ENCODE measurements around the gene ITIH1. TPM values are rescaled to one million over a fixed set of nuclear protein-coding genes. Genes with fewer than 3 reads are reported as not detected.

The ITIH1 gene
- polyA plus RNA-seq, 1 donor from 2014 or later, result not detected

GRCh38 chr3:52839268-52839575, 61.8 kb downstream of the ITIH1 start:
- TF ChIP-seq EZH2 (IDR thresholded peaks at IDR 0.05; ENCODE audit: borderline replicate concordance, insufficient read depth, low read length, poor library complexity, severe bottlenecking) (no peak), RAD21 (conservative IDR thresholded peaks at IDR 0.05) (no peak), POLR2AphosphoS5 (IDR thresholded peaks at IDR 0.05) (no peak)
- H3K9ac ChIP-seq (ENCODE audit: low read length), result no peak overlapping the region
- H3K9me3 ChIP-seq (ENCODE audit: low read length), result no peaks in the 10 kb centered on the region
- no peaks in the 10 kb centered on the region for H3K79me2 ChIP-seq (replicated peaks; ENCODE audit: insufficient read depth, low read length)
- no peaks in the 10 kb centered on the region for H4K20me1 ChIP-seq (ENCODE audit: insufficient read depth)
- H3K36me3 ChIP-seq (ENCODE audit: insufficient read depth, low read length), result no peaks in the 10 kb centered on the region
- H3K4me3 ChIP-seq (ENCODE audit: low read length), result no peak overlapping the region
- no peak overlapping the region for H2AFZ ChIP-seq (ENCODE audit: low read depth, low read length)
- H3K9me2 ChIP-seq (ENCODE audit: insufficient read depth, low read length), result no peaks in the 10 kb centered on the region
- no peaks in the 10 kb centered on the region for H3F3A ChIP-seq (ENCODE audit: insufficient read depth, low read length, poor library complexity, severe bottlenecking)
- no peak overlapping the region for H3K4me2 ChIP-seq (ENCODE audit: low read length)
- no peak overlapping the region for H3K27ac ChIP-seq (ENCODE audit: low read length)
- H3K27me3 ChIP-seq (ENCODE audit: insufficient read depth, low read depth, low read length), result no peaks in the 10 kb centered on the region

- Histone ChIP-seq H3K4me2 (ENCODE audit: low read length) (no peak overlapping the region), H3K9me2 (ENCODE audit: insufficient read depth, low read length) (no peaks in the 10 kb centered on the region), H3K9me3 (ENCODE audit: low read length) (no peaks in the 10 kb centered on the region), H3K27me3 (ENCODE audit: insufficient read depth, low read depth, low read length) (no peaks in the 10 kb centered on the region), H3K79me2 (replicated peaks; ENCODE audit: insufficient read depth, low read length) (no peaks in the 10 kb centered on the region), H3K36me3 (ENCODE audit: insufficient read depth, low read length) (no peaks in the 10 kb centered on the region), H2AFZ (ENCODE audit: low read depth, low read length) (no peak overlapping the region), H3K4me3 (ENCODE audit: low read length) (no peak overlapping the region), H3F3A (ENCODE audit: insufficient read depth, low read length, poor library complexity, severe bottlenecking) (no peaks in the 10 kb centered on the region), H3K9ac (ENCODE audit: low read length) (no peak overlapping the region), H4K20me1 (ENCODE audit: insufficient read depth) (no peaks in the 10 kb centered on the region), H3K27ac (ENCODE audit: low read length) (no peak overlapping the region)
- no peak for TF ChIP-seq EZH2 (IDR thresholded peaks at IDR 0.05; ENCODE audit: borderline replicate concordance, insufficient read depth, low read length, poor library complexity, severe bottlenecking)
- TF ChIP-seq, protein P1, sequence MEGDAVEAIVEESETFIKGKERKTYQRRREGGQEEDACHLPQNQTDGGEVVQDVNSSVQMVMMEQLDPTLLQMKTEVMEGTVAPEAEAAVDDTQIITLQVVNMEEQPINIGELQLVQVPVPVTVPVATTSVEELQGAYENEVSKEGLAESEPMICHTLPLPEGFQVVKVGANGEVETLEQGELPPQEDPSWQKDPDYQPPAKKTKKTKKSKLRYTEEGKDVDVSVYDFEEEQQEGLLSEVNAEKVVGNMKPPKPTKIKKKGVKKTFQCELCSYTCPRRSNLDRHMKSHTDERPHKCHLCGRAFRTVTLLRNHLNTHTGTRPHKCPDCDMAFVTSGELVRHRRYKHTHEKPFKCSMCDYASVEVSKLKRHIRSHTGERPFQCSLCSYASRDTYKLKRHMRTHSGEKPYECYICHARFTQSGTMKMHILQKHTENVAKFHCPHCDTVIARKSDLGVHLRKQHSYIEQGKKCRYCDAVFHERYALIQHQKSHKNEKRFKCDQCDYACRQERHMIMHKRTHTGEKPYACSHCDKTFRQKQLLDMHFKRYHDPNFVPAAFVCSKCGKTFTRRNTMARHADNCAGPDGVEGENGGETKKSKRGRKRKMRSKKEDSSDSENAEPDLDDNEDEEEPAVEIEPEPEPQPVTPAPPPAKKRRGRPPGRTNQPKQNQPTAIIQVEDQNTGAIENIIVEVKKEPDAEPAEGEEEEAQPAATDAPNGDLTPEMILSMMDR (IDR thresholded peaks at IDR 0.05; ENCODE audit: poor library complexity, severe bottlenecking), result no peak
- TF ChIP-seq TAF1 (IDR thresholded peaks at IDR 0.05; ENCODE audit: low read depth), result no peak
- no peak for TF ChIP-seq MXI1 (conservative IDR thresholded peaks at IDR 0.05; ENCODE audit: poor library complexity, severe bottlenecking)
- TF ChIP-seq RAD21 (conservative IDR thresholded peaks at IDR 0.05), result no peak
- TF ChIP-seq POLR2AphosphoS5 (IDR thresholded peaks at IDR 0.05), result no peak
- TF ChIP-seq, protein P2, sequence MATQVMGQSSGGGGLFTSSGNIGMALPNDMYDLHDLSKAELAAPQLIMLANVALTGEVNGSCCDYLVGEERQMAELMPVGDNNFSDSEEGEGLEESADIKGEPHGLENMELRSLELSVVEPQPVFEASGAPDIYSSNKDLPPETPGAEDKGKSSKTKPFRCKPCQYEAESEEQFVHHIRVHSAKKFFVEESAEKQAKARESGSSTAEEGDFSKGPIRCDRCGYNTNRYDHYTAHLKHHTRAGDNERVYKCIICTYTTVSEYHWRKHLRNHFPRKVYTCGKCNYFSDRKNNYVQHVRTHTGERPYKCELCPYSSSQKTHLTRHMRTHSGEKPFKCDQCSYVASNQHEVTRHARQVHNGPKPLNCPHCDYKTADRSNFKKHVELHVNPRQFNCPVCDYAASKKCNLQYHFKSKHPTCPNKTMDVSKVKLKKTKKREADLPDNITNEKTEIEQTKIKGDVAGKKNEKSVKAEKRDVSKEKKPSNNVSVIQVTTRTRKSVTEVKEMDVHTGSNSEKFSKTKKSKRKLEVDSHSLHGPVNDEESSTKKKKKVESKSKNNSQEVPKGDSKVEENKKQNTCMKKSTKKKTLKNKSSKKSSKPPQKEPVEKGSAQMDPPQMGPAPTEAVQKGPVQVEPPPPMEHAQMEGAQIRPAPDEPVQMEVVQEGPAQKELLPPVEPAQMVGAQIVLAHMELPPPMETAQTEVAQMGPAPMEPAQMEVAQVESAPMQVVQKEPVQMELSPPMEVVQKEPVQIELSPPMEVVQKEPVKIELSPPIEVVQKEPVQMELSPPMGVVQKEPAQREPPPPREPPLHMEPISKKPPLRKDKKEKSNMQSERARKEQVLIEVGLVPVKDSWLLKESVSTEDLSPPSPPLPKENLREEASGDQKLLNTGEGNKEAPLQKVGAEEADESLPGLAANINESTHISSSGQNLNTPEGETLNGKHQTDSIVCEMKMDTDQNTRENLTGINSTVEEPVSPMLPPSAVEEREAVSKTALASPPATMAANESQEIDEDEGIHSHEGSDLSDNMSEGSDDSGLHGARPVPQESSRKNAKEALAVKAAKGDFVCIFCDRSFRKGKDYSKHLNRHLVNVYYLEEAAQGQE (IDR thresholded peaks at IDR 0.05; ENCODE audit: borderline replicate concordance), result no peak
- no peak for TF ChIP-seq SMC3 (conservative IDR thresholded peaks at IDR 0.05; ENCODE audit: poor library complexity)
- no peak for TF ChIP-seq EP300 (conservative IDR thresholded peaks at IDR 0.05; ENCODE audit: poor library complexity, severe bottlenecking)
Measured at GRCh38 chr3:52839892-52840545, 62.6 kb downstream of the ITIH1 start.
